Measurements from ENCODE around the gene HDAC4. TPM values are rescaled to one million over a fixed set of nuclear protein-coding genes. Genes with fewer than 3 reads are reported as not detected.

Gene HDAC4
- total and polyA plus RNA-seq, 2 of the 8 experiments (the other 6 are each of a cell fraction or from before 2014, with no cell fraction given), result 15.4 to 31.5 TPM

GRCh38 chr2:239258248-239258647 is 142.6 kb downstream of the HDAC4 start (continued):
- TF ChIP-seq CHD7 (IDR thresholded peaks at IDR 0.05; ENCODE audit: insufficient replicate concordance, low read length) (no peak), GTF2F1 (IDR thresholded peaks at IDR 0.05; ENCODE audit: borderline replicate concordance, low read depth, low read length) (no peak), MAFK (IDR thresholded peaks at IDR 0.05; ENCODE audit: low read depth, low read length) (no peak), USF2 (IDR thresholded peaks at IDR 0.05; ENCODE audit: low read length) (no peak), POLR2A (IDR thresholded peaks at IDR 0.05; ENCODE audit: control extremely low read depth in 1 of 2, low read depth in 2 of 2, low read length in 2 of 2) (no peak), KDM1A (IDR thresholded peaks at IDR 0.05; ENCODE audit: borderline replicate concordance, low read length) (no peak), ZNF274 (IDR thresholded peaks at IDR 0.05; ENCODE audit: borderline replicate concordance, extremely low read depth, low read length) (no peak), CBX5 (IDR thresholded peaks at IDR 0.05; ENCODE audit: low read depth, low read length) (no peak), E2F6 (IDR thresholded peaks at IDR 0.05) (no peak), TCF12 (IDR thresholded peaks at IDR 0.05; ENCODE audit: low read depth, low read length) (no peak), TEAD4 (IDR thresholded peaks at IDR 0.05; ENCODE audit: low read depth, low read length) (no peak)

All from H1 (cell line).